ENCODE results near the gene LMBR1.
A peak's percentile ranks its signal among the peaks of the same experiment; 100 is the strongest.
"Not testable (repeated sequence)": the region's sequence is repeated elsewhere in the genome, so short reads cannot be mapped to it uniquely, and the experiment has no call there.

LMBR1 gene

GRCh38 chr7:156875766-156876165 lies 17.2 kb downstream of the LMBR1 start:
- peak in 1 of 3 donors; percentile 28 for DNase-seq
- peaks cover 3 to 35% (median 5%) of the 10 kb centered on the region in 5 experiments for H3K9me3 ChIP-seq (ENCODE audit: control extremely low read depth in 1 of 5, control insufficient read depth in 4 of 5, insufficient read depth in 2 of 5, low read depth in 1 of 5, low read length in 4 of 5)
- no peak overlapping the region for H3K4me3 ChIP-seq (ENCODE audit: control insufficient read depth in 1 of 7, extremely low read depth in 1 of 7, insufficient read depth in 4 of 7, low read depth in 2 of 7, low read length in 6 of 7)
- no peak overlapping the region for H3K27ac ChIP-seq (ENCODE audit: insufficient read depth in 1 of 2, low read depth in 1 of 2, low read length in 2 of 2, poor library complexity in 1 of 2, severe bottlenecking in 2 of 2)
- ChIA-PET CTCF (no interaction called here), POLR2A (interaction anchor here (0.5 kb wide), 1 partner anchor 12 kb away, joined by 3 read pairs; no protein-coding TSS in a partner anchor)
- peaks cover 2 to 13% (median 4%) of the 10 kb centered on the region in 4 experiments for H3K36me3 ChIP-seq (ENCODE audit: control insufficient read depth in 4 of 4, insufficient read depth in 4 of 4, low read length in 3 of 4)
- no CpG with 5 or more reads among the region's 2 CpGs for WGBS (ENCODE audit: insufficient coverage)
- H3K27me3 ChIP-seq (replicated peaks in 2 of 5; ENCODE audit: control insufficient read depth in 4 of 5, insufficient read depth in 5 of 5, low read length in 4 of 5), result no peaks in the 10 kb centered on the region
- no peaks in the 10 kb centered on the region for H3K4me1 ChIP-seq (ENCODE audit: control extremely low read depth in 1 of 4, control insufficient read depth in 4 of 4, insufficient read depth in 4 of 4, low read length in 3 of 4)

DNA sequence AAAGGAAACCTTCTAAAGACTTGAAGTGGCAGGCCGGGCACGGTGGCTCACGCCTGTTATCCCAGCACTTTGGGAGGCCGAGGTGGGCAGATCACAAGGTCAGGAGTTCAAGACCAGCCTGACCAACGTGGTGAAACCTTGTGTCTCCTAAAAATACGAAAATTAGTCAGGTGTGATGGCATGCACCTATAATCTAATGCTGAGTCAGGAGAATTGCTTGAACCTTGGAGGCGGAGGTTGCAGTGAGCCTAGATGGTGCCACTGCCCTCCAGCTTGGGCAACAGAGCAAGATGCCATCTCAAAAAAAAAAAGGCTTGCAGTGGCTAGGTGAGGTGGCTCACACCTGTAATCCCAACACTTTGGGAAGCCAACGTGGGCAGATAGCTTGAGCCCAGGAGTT lies 24.6 kb downstream of the LMBR1 start:
- H3K27ac ChIP-seq (ENCODE audit: insufficient read depth in 1 of 2, low read depth in 1 of 2, low read length in 2 of 2, poor library complexity in 1 of 2, severe bottlenecking in 2 of 2); H3K27me3 ChIP-seq (replicated peaks in 2 of 5; ENCODE audit: control insufficient read depth in 4 of 5, insufficient read depth in 5 of 5, low read length in 4 of 5); H3K9me3 ChIP-seq (ENCODE audit: control extremely low read depth in 1 of 5, control insufficient read depth in 4 of 5, insufficient read depth in 2 of 5, low read depth in 1 of 5, low read length in 4 of 5); H3K36me3 ChIP-seq (ENCODE audit: control insufficient read depth in 4 of 4, insufficient read depth in 4 of 4, low read length in 3 of 4); POLR2A ChIA-PET; CTCF ChIA-PET; DNase-seq; H3K4me3 ChIP-seq (ENCODE audit: control insufficient read depth in 1 of 7, extremely low read depth in 1 of 7, insufficient read depth in 4 of 7, low read depth in 2 of 7, low read length in 6 of 7); H3K4me1 ChIP-seq (ENCODE audit: control extremely low read depth in 1 of 4, control insufficient read depth in 4 of 4, insufficient read depth in 4 of 4, low read length in 3 of 4): not testable (repeated sequence)
- WGBS (ENCODE audit: insufficient coverage), result 98% methylated on average over 7 of the region's 8 CpGs

DNA sequence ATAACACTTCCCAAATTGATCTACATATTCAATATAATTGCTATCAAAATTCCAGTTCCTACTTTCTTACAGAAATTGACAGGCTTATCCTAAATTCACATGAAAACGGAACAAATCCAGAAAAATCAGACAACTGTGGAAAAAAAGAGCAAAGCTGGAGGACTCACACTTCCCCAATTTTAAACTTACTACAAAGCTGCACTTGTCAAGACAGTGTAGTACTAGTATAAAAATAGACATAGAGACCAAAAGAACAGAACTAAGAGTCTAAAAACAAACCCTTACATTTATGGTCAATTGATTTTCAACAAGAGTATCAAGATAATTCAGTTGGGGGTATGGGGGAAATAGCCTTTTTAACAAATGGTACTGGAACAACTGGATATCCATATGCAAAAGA lies 27.5 kb downstream of the LMBR1 start:
- POLR2A ChIA-PET, result interaction anchor here (0.5 kb wide), 1 partner anchor 320 kb away, joined by 3 read pairs; no protein-coding TSS in a partner anchor

GRCh38 chr7:156862022-156862421 lies 31.0 kb downstream of the LMBR1 start:
- H3K4me3 ChIP-seq (ENCODE audit: control insufficient read depth in 1 of 7, extremely low read depth in 1 of 7, insufficient read depth in 4 of 7, low read depth in 2 of 7, low read length in 6 of 7); H3K4me1 ChIP-seq (ENCODE audit: control extremely low read depth in 1 of 4, control insufficient read depth in 4 of 4, insufficient read depth in 4 of 4, low read length in 3 of 4); H3K27ac ChIP-seq (ENCODE audit: insufficient read depth in 1 of 2, low read depth in 1 of 2, low read length in 2 of 2, poor library complexity in 1 of 2, severe bottlenecking in 2 of 2); H3K27me3 ChIP-seq (replicated peaks in 2 of 5; ENCODE audit: control insufficient read depth in 4 of 5, insufficient read depth in 5 of 5, low read length in 4 of 5); POLR2A ChIA-PET; CTCF ChIA-PET: not testable (repeated sequence)
- WGBS (ENCODE audit: insufficient coverage), result 100% methylated on average over 1 of the region's 2 CpGs
- Histone ChIP-seq H3K9me3 (ENCODE audit: control extremely low read depth in 1 of 5, control insufficient read depth in 4 of 5, insufficient read depth in 2 of 5, low read depth in 1 of 5, low read length in 4 of 5) (peaks cover 10 to 40% (median 13%) of the 10 kb centered on the region in 5 experiments), H3K36me3 (ENCODE audit: control insufficient read depth in 4 of 4, insufficient read depth in 4 of 4, low read length in 3 of 4) (peaks cover 2 to 32% (median 13%) of the 10 kb centered on the region in 4 experiments)
- DNase-seq, result peak in 1 of 3 donors; percentile 17

More for the DNA sequence above, 27.5 kb downstream of the LMBR1 start:
- H3K4me3 ChIP-seq (ENCODE audit: control insufficient read depth in 1 of 7, extremely low read depth in 1 of 7, insufficient read depth in 4 of 7, low read depth in 2 of 7, low read length in 6 of 7), result no peak overlapping the region
- H3K27ac ChIP-seq (ENCODE audit: insufficient read depth in 1 of 2, low read depth in 1 of 2, low read length in 2 of 2, poor library complexity in 1 of 2, severe bottlenecking in 2 of 2), result no peak overlapping the region
- no peak for DNase-seq
- CTCF ChIA-PET, result no interaction called here
- H3K9me3 ChIP-seq (ENCODE audit: control extremely low read depth in 1 of 5, control insufficient read depth in 4 of 5, insufficient read depth in 2 of 5, low read depth in 1 of 5, low read length in 4 of 5), result peaks cover 0 to 22% (median 6%) of the 10 kb centered on the region in 5 experiments
- H3K4me1 ChIP-seq (ENCODE audit: control extremely low read depth in 1 of 4, control insufficient read depth in 4 of 4, insufficient read depth in 4 of 4, low read length in 3 of 4), result peaks cover 0 to 4% (median 0%) of the 10 kb centered on the region in 4 experiments
- H3K27me3 ChIP-seq (replicated peaks in 2 of 5; ENCODE audit: control insufficient read depth in 4 of 5, insufficient read depth in 5 of 5, low read length in 4 of 5), result no peaks in the 10 kb centered on the region
- 100% methylated on average over 1 of the region's 1 CpG for WGBS (ENCODE audit: insufficient coverage)
- H3K36me3 ChIP-seq (ENCODE audit: control insufficient read depth in 4 of 4, insufficient read depth in 4 of 4, low read length in 3 of 4), result peaks cover 2 to 27% (median 13%) of the 10 kb centered on the region in 4 experiments

DNA sequence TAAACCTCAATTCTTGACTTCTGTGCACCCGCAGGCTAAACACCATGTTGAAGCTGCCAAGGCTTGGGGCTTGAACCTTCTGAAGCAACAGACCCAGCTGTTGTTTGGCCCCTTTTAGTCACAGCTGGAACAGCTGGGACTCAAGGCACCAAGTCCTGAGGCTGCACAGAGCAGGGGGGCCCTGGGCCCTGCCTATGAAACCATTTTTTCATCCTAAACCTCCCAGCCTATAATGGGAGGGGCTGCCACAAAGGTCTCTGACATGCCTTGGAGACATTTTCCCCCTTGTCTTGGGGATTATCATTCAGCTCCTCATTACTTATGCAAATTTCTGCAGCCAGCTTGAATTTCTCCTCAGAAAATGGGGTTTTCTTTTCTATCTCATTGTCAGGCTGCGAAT lies 31.8 kb downstream of the LMBR1 start:
- ChIA-PET POLR2A (no interaction called here), CTCF (no interaction called here)
- Histone ChIP-seq H3K9me3 (ENCODE audit: control extremely low read depth in 1 of 5, control insufficient read depth in 4 of 5, insufficient read depth in 2 of 5, low read depth in 1 of 5, low read length in 4 of 5) (peaks cover 10 to 43% (median 14%) of the 10 kb centered on the region in 5 experiments), H3K36me3 (ENCODE audit: control insufficient read depth in 4 of 4, insufficient read depth in 4 of 4, low read length in 3 of 4) (peaks cover 2 to 32% (median 13%) of the 10 kb centered on the region in 4 experiments), H3K27me3 (replicated peaks in 2 of 5; ENCODE audit: control insufficient read depth in 4 of 5, insufficient read depth in 5 of 5, low read length in 4 of 5) (no peaks in the 10 kb centered on the region), H3K4me1 (ENCODE audit: control extremely low read depth in 1 of 4, control insufficient read depth in 4 of 4, insufficient read depth in 4 of 4, low read length in 3 of 4) (peaks cover 0 to 4% (median 0%) of the 10 kb centered on the region in 4 experiments), H3K27ac (ENCODE audit: insufficient read depth in 1 of 2, low read depth in 1 of 2, low read length in 2 of 2, poor library complexity in 1 of 2, severe bottlenecking in 2 of 2) (no peak overlapping the region), H3K4me3 (ENCODE audit: control insufficient read depth in 1 of 7, extremely low read depth in 1 of 7, insufficient read depth in 4 of 7, low read depth in 2 of 7, low read length in 6 of 7) (no peak overlapping the region)
- DNase-seq, result no peak
- 100% methylated on average over 2 of the region's 2 CpGs for WGBS (ENCODE audit: insufficient coverage)

GRCh38 chr7:156860099-156860498 lies 32.9 kb downstream of the LMBR1 start:
- POLR2A ChIA-PET; H3K27me3 ChIP-seq (replicated peaks in 2 of 5; ENCODE audit: control insufficient read depth in 4 of 5, insufficient read depth in 5 of 5, low read length in 4 of 5); DNase-seq; H3K27ac ChIP-seq (ENCODE audit: insufficient read depth in 1 of 2, low read depth in 1 of 2, low read length in 2 of 2, poor library complexity in 1 of 2, severe bottlenecking in 2 of 2); H3K4me1 ChIP-seq (ENCODE audit: control extremely low read depth in 1 of 4, control insufficient read depth in 4 of 4, insufficient read depth in 4 of 4, low read length in 3 of 4): not testable (repeated sequence)
- Histone ChIP-seq H3K4me3 (ENCODE audit: control insufficient read depth in 1 of 7, extremely low read depth in 1 of 7, insufficient read depth in 4 of 7, low read depth in 2 of 7, low read length in 6 of 7) (peak overlapping the region in 1 of 7 experiments; percentile 8), H3K36me3 (ENCODE audit: control insufficient read depth in 4 of 4, insufficient read depth in 4 of 4, low read length in 3 of 4) (peaks cover 2 to 32% (median 13%) of the 10 kb centered on the region in 4 experiments), H3K9me3 (ENCODE audit: control extremely low read depth in 1 of 5, control insufficient read depth in 4 of 5, insufficient read depth in 2 of 5, low read depth in 1 of 5, low read length in 4 of 5) (peaks cover 10 to 50% (median 14%) of the 10 kb centered on the region in 5 experiments)
- WGBS (ENCODE audit: insufficient coverage), result 96% methylated on average over 7 of the region's 8 CpGs
- CTCF ChIA-PET, result interaction anchor here (0.7 kb wide), 1 partner anchor 33 kb away, joined by 3 read pairs; the partner anchor contains the start of gene LMBR1

DNA sequence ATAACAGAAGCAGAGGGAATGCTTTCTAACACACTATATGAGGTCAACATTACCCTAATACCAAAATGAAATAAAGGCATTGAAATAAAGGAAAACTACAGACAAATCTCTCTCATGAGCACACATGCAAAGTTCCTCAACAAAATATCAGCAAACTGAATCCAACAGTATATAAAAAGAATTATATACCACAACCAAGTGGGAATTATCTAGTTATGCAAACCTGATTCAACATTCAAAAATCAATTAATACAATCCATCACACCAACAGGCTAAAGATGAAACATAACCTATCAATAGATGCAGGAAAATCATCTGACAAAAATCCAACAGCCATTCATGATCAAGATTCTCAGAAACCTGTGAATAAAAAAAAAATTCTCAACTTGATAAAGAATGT lies 34.5 kb downstream of the LMBR1 start:
- DNase-seq, result no peak
- no peaks in the 10 kb centered on the region for H3K27me3 ChIP-seq (replicated peaks in 2 of 5; ENCODE audit: control insufficient read depth in 4 of 5, insufficient read depth in 5 of 5, low read length in 4 of 5)
- peaks cover 14 to 63% (median 18%) of the 10 kb centered on the region in 5 experiments for H3K9me3 ChIP-seq (ENCODE audit: control extremely low read depth in 1 of 5, control insufficient read depth in 4 of 5, insufficient read depth in 2 of 5, low read depth in 1 of 5, low read length in 4 of 5)
- H3K36me3 ChIP-seq (ENCODE audit: control insufficient read depth in 4 of 4, insufficient read depth in 4 of 4, low read length in 3 of 4), result peaks cover 3 to 35% (median 15%) of the 10 kb centered on the region in 4 experiments
- no peak overlapping the region for H3K27ac ChIP-seq (ENCODE audit: insufficient read depth in 1 of 2, low read depth in 1 of 2, low read length in 2 of 2, poor library complexity in 1 of 2, severe bottlenecking in 2 of 2)
- H3K4me3 ChIP-seq (ENCODE audit: control insufficient read depth in 1 of 7, extremely low read depth in 1 of 7, insufficient read depth in 4 of 7, low read depth in 2 of 7, low read length in 6 of 7), result no peak overlapping the region
- ChIA-PET CTCF (no interaction called here), POLR2A (no interaction called here)
- H3K4me1 ChIP-seq (ENCODE audit: control extremely low read depth in 1 of 4, control insufficient read depth in 4 of 4, insufficient read depth in 4 of 4, low read length in 3 of 4), result no peaks in the 10 kb centered on the region

Data from common myeloid progenitor, CD34-positive (primary cell).